HepG2 (cell line): ENCODE results near the gene THRAP3. TPM values are rescaled to one million over a fixed set of nuclear protein-coding genes. Genes with fewer than 3 reads are reported as not detected.

Experiments used
- FOXK2 ChIP-seq: fragments of 450-650 bp; IDR thresholded peaks from 2 replicates; pipeline ENCODE4 v1.6.1; 2016
- GATAD1 ChIP-seq: IDR thresholded peaks from 2 replicates; pipeline ENCODE4 v1.6.1; 2016; ENCODE audit warnings: missing genetic modification reagents, missing compliant biosample characterization
- HOXA3 ChIP-seq: sonication (generic); formaldehyde crosslinking; IDR thresholded peaks from 2 replicates; pipeline ENCODE4 v1.5.0; 2020; ENCODE audit warnings: missing genetic modification reagents
- NKX3-1 ChIP-seq: sonication (generic); formaldehyde crosslinking; IDR thresholded peaks from 2 replicates; pipeline ENCODE4 v1.5.0; 2020; ENCODE audit warnings: missing genetic modification reagents
- NR2C2 ChIP-seq: sonication (generic); formaldehyde crosslinking; IDR thresholded peaks from 2 replicates; pipeline ENCODE4 v1.4.0; 2020; ENCODE audit warnings: missing genetic modification reagents, mild to moderate bottlenecking, moderate library complexity, borderline replicate concordance
- SMARCC2 ChIP-seq: fragments of 450-650 bp; IDR thresholded peaks from 2 replicates; pipeline ENCODE4 v1.6.1; 2017; ENCODE audit warnings: antibody characterized with exemption, mild to moderate bottlenecking
- SOX5 ChIP-seq: IDR thresholded peaks from 2 replicates; pipeline ENCODE4 v1.6.1; 2016; ENCODE audit warnings: borderline replicate concordance
- ZNF263 ChIP-seq: sonication (generic); formaldehyde crosslinking; IDR thresholded peaks from 2 replicates; pipeline ENCODE4 v1.4.0; 2020; ENCODE audit warnings: missing genetic modification reagents
- polyA plus RNA-seq, 8 experiments: library from polyadenylated mRNA; depleted of rRNA in 3 of 8; stranded (reverse) in 7 of 8; unstranded in 1 of 8; fragments of >200 nt; fragmentation: Illumina TruSeq in 4 of 8; extraction: Trizol in 4 of 8; gene quantifications; 2 replicates each; pipeline versions ENCODE4 v1.2.1 to v1.2.3, GENCODE V29; 2011 to 2016; ENCODE audit warnings: low read depth in 4 of 8, missing spikeins in 1 of 8, mixed read lengths in 1 of 8; ENCODE audit not compliant: insufficient read depth in 1 of 8
- total RNA-seq, 5 experiments: library from RNA; depleted of rRNA; stranded (reverse); fragments of >200 nt; fragmentation: Illumina TruSeq; extraction: Trizol; gene quantifications; 2 replicates each; pipeline ENCODE4 v1.2.3, GENCODE V29; 2016; ENCODE audit warnings: low read depth in 1 of 5
- TF ChIP-seq, protein P1 (sequence below): sonication (generic); formaldehyde crosslinking; IDR thresholded peaks from 2 replicates; pipeline ENCODE4 v1.4.0; 2020; ENCODE audit warnings: missing genetic modification reagents, borderline replicate concordance
- TF ChIP-seq, protein P2 (sequence below): sonication (generic); formaldehyde crosslinking; IDR thresholded peaks from 2 replicates; pipeline ENCODE4 v1.9.0; 2021; ENCODE audit warnings: missing genetic modification reagents, borderline replicate concordance
- TF ChIP-seq, protein P3 (sequence below): IDR thresholded peaks from 2 replicates; pipeline ENCODE4 v1.6.1; 2016; ENCODE audit warnings: low read depth
- TF ChIP-seq, protein P4 (sequence below): sonication (generic); formaldehyde crosslinking; IDR thresholded peaks from 2 replicates; pipeline ENCODE4 v1.4.0; 2020; ENCODE audit warnings: missing genetic modification reagents
- TF ChIP-seq, protein P5 (sequence below): sonication (generic); formaldehyde crosslinking; IDR thresholded peaks from 2 replicates; pipeline ENCODE4 v1.5.0; 2020; ENCODE audit warnings: mild to moderate bottlenecking, low read depth, missing genetic modification reagents, borderline replicate concordance

THRAP3 gene
- total and polyA plus RNA-seq, 2 of the 13 experiments (the other 11 are each of a cell fraction or from before 2014, with no cell fraction given): 45.0 to 92.6 TPM

DNA sequence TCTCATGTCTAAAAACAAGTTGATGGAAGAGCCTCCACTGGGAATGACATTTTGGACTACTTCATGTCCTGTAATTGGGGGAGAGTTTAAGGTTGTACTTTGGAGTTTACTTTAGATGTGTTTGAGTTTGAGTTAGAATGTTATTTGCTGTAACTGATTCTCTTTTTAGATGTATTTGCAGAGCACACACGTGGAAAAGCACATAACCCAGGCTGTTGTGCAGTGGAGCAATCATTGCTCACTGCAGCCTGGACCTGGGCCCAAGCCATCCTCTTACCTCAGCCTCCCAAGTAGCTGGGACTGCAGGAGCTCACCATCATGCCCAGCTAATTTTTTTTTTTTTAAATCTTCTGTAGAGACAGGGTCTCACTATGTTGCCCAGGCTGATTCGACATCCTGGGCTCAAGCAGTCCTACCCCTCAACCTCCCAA is 45.2 kb downstream of the THRAP3 start (continued):
- TF ChIP-seq, protein P1, sequence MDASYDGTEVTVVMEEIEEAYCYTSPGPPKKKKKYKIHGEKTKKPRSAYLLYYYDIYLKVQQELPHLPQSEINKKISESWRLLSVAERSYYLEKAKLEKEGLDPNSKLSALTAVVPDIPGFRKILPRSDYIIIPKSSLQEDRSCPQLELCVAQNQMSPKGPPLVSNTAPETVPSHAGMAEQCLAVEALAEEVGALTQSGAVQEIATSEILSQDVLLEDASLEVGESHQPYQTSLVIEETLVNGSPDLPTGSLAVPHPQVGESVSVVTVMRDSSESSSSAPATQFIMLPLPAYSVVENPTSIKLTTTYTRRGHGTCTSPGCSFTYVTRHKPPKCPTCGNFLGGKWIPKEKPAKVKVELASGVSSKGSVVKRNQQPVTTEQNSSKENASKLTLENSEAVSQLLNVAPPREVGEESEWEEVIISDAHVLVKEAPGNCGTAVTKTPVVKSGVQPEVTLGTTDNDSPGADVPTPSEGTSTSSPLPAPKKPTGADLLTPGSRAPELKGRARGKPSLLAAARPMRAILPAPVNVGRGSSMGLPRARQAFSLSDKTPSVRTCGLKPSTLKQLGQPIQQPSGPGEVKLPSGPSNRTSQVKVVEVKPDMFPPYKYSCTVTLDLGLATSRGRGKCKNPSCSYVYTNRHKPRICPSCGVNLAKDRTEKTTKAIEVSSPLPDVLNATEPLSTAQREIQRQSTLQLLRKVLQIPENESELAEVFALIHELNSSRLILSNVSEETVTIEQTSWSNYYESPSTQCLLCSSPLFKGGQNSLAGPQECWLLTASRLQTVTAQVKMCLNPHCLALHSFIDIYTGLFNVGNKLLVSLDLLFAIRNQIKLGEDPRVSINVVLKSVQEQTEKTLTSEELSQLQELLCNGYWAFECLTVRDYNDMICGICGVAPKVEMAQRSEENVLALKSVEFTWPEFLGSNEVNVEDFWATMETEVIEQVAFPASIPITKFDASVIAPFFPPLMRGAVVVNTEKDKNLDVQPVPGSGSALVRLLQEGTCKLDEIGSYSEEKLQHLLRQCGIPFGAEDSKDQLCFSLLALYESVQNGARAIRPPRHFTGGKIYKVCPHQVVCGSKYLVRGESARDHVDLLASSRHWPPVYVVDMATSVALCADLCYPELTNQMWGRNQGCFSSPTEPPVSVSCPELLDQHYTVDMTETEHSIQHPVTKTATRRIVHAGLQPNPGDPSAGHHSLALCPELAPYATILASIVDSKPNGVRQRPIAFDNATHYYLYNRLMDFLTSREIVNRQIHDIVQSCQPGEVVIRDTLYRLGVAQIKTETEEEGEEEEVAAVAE (CRISPR knock-in tag): peak; percentile 66; the same call in 1 of the 2 replicates
- TF ChIP-seq, protein P2, sequence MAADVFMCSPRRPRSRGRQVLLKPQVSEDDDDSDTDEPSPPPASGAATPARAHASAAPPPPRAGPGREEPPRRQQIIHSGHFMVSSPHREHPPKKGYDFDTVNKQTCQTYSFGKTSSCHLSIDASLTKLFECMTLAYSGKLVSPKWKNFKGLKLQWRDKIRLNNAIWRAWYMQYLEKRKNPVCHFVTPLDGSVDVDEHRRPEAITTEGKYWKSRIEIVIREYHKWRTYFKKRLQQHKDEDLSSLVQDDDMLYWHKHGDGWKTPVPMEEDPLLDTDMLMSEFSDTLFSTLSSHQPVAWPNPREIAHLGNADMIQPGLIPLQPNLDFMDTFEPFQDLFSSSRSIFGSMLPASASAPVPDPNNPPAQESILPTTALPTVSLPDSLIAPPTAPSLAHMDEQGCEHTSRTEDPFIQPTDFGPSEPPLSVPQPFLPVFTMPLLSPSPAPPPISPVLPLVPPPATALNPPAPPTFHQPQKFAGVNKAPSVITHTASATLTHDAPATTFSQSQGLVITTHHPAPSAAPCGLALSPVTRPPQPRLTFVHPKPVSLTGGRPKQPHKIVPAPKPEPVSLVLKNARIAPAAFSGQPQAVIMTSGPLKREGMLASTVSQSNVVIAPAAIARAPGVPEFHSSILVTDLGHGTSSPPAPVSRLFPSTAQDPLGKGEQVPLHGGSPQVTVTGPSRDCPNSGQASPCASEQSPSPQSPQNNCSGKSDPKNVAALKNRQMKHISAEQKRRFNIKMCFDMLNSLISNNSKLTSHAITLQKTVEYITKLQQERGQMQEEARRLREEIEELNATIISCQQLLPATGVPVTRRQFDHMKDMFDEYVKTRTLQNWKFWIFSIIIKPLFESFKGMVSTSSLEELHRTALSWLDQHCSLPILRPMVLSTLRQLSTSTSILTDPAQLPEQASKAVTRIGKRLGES (CRISPR knock-in tag): 0 out of 2 replicates have a peak, but pooled peaks have one; percentile 56
- TF ChIP-seq, protein P3, sequence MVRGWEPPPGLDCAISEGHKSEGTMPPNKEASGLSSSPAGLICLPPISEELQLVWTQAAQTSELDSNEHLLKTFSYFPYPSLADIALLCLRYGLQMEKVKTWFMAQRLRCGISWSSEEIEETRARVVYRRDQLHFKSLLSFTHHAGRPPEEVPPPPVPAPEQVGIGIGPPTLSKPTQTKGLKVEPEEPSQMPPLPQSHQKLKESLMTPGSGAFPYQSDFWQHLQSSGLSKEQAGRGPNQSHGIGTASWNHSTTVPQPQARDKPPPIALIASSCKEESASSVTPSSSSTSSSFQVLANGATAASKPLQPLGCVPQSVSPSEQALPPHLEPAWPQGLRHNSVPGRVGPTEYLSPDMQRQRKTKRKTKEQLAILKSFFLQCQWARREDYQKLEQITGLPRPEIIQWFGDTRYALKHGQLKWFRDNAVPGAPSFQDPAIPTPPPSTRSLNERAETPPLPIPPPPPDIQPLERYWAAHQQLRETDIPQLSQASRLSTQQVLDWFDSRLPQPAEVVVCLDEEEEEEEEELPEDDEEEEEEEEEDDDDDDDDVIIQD (CRISPR knock-in tag): peak; percentile 64; the same call in 1 of the 2 replicates
- peak; percentile 46; the same call in 1 of the 2 replicates for TF ChIP-seq NR2C2
- TF ChIP-seq ZNF263: peak; percentile 56; the same call in 1 of the 2 replicates
- no peak for TF ChIP-seq SMARCC2
- TF ChIP-seq FOXK2: peak; percentile 70; the same call in 1 of the 2 replicates
- TF ChIP-seq SOX5 (CRISPR knock-in tag): peak; percentile 88
- TF ChIP-seq, protein P4, sequence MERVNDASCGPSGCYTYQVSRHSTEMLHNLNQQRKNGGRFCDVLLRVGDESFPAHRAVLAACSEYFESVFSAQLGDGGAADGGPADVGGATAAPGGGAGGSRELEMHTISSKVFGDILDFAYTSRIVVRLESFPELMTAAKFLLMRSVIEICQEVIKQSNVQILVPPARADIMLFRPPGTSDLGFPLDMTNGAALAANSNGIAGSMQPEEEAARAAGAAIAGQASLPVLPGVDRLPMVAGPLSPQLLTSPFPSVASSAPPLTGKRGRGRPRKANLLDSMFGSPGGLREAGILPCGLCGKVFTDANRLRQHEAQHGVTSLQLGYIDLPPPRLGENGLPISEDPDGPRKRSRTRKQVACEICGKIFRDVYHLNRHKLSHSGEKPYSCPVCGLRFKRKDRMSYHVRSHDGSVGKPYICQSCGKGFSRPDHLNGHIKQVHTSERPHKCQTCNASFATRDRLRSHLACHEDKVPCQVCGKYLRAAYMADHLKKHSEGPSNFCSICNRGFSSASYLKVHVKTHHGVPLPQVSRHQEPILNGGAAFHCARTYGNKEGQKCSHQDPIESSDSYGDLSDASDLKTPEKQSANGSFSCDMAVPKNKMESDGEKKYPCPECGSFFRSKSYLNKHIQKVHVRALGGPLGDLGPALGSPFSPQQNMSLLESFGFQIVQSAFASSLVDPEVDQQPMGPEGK (CRISPR knock-in tag): peak; percentile 59
- peak; percentile 79 for TF ChIP-seq HOXA3 (CRISPR knock-in tag)
- peak; percentile 61 for TF ChIP-seq GATAD1
- 0 out of 2 replicates have a peak, but pooled peaks have one; percentile 42 for TF ChIP-seq NKX3-1 (CRISPR knock-in tag)
- TF ChIP-seq, protein P5, sequence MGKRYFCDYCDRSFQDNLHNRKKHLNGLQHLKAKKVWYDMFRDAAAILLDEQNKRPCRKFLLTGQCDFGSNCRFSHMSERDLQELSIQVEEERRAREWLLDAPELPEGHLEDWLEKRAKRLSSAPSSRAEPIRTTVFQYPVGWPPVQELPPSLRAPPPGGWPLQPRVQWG: no peak
